Erythroblast (primary cell): ENCODE measurements around the gene UBASH3B.

ENCODE experiments used
- GATA1 ChIP-seq: IDR thresholded peaks from 2 replicates; pipeline ENCODE4 v1.6.1; 2011; ENCODE audit warnings: low read depth, mild to moderate bottlenecking, control low read depth, low read length, moderate library complexity
- POLR2A ChIP-seq: IDR thresholded peaks from 2 replicates; pipeline ENCODE4 v1.6.1; 2011; ENCODE audit warnings: mild to moderate bottlenecking, low read length

DNA sequence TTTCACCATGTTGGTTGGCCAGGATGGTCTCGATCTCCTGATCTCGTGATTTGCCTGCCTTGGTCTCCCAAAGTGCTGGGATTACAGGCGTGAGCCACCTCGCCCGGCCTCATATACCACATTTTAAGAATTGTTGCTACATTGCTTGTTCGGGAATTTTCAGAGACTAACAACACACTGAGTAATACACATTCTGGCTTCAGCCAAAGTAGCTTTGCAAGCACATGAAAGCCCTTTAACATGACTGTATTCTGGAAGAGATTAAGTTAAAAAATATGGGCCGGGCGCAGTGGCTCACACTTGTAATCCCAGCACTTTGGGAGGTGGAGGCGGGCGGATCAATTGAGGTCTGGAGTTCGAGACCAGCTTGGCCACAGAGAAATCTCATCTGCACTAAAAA, 197.7 kb downstream of the UBASH3B start:
- TF ChIP-seq POLR2A (no peak), GATA1 (no peak)
